ENCODE data around the gene SFT2D1. TPM values are rescaled to one million over a fixed set of nuclear protein-coding genes. Genes with fewer than 3 reads are reported as not detected.

SFT2D1 gene
- total RNA-seq, 1 experiment from 2014 or later, result 40.2 TPM

DNA sequence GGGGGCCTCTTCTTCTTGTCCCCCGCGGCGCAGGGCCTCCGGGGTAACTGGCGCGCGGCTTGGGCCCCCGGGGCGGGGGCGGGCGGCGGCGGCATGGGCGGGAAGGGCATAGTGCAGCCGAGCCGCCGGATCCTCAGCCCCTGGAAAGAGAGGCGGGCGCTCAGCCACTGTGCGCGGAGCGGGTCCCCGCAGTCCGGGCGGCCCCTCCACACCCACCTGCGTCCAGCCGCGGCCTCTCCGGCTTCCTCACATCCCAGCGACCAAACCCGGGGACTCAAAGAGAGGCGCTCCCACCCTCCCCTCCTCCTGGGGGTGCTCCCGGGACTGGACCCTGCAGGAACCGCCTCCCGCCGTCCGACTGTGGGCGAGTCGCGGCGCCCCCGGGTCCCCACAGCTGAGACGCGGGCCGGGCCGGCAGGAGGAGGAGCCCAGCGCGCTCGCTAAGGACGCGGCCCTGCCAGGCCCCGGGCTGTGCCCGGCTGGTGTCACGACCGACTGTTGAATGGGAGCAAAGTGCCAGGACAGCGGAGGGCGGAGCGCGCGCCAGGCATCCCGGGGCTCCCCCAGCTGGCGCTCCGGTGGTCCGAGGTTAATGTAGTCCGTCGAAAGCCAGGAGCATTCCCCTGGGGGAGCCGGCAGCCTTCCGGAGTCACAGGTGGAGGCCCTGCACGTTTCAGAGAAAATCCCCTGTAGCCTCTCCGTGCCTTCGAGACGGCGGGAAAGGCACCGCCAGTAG is 34.1 kb downstream of the SFT2D1 start, which contains the start of gene PRR18:
Gene PRR18 (minus strand): TSS at position 360 of the 736 bp plus-strand sequence. CDS start 250 bp downstream, at position 110.
- no peak within 1 kb of the TSS for H2BK12ac ChIP-seq (ENCODE audit: insufficient read length, low read depth, low read length)
- H2BK20ac ChIP-seq (ENCODE audit: low read depth, low read length, poor library complexity, severe bottlenecking), result no peak within 1 kb of the TSS
- no peak within 1 kb of the TSS for H2BK120ac ChIP-seq (ENCODE audit: low read depth, low read length, poor library complexity, severe bottlenecking)
- peak within 1 kb of the TSS; percentile 88; the same call in 1 of the 2 replicates for H3K14ac ChIP-seq (ENCODE audit: insufficient read depth, low read length)
- H4K20me1 ChIP-seq (ENCODE audit: control insufficient read depth, insufficient read depth, insufficient read length), result no peaks in the 10 kb centered on the region
- H3K9ac ChIP-seq (ENCODE audit: extremely low read depth, insufficient read length, low read length), result no peak within 1 kb of the TSS
- H3T11ph ChIP-seq (ENCODE audit: low read length), result no peak within 1 kb of the TSS
- H4K8ac ChIP-seq (replicated peaks; ENCODE audit: insufficient read length, low read depth, low read length), result no peak within 1 kb of the TSS
- Mint-ChIP-seq H3K4me1 (peaks cover 4 to 7% of the 10 kb centered on the region in 2 experiments), H3K27ac (no peak within 1 kb of the TSS), H3K36me3 (ENCODE audit: insufficient read depth in 1 of 3, low read depth in 3 of 3) (no peaks in the 10 kb centered on the region; a peak in 1 of 7 replicates), H3K9me3 (peaks cover 0 to 3% of the 10 kb centered on the region in 2 experiments; a peak in 1 of 5 replicates), H3K4me3 (peak within 1 kb of the TSS; percentile 50 to 73), H3K27me3 (ENCODE audit: low read depth) (peaks cover 73% of the 10 kb centered on the region)
- H4K5ac ChIP-seq (ENCODE audit: insufficient read length, low read depth, low read length), result no peak within 1 kb of the TSS
- H3K79me1 ChIP-seq (ENCODE audit: insufficient read depth, low read depth, low read length, poor library complexity, severe bottlenecking), result no peaks in the 10 kb centered on the region
- no peak within 1 kb of the TSS for H2BK15ac ChIP-seq (ENCODE audit: low read depth, low read length)
- peaks cover 17% of the 10 kb centered on the region for H3K23me2 ChIP-seq (ENCODE audit: insufficient read length, low read depth, low read length, poor library complexity, severe bottlenecking)
- H2AFZ ChIP-seq (ENCODE audit: low read length), result no peak within 1 kb of the TSS
- TF ChIP-seq, protein P1, sequence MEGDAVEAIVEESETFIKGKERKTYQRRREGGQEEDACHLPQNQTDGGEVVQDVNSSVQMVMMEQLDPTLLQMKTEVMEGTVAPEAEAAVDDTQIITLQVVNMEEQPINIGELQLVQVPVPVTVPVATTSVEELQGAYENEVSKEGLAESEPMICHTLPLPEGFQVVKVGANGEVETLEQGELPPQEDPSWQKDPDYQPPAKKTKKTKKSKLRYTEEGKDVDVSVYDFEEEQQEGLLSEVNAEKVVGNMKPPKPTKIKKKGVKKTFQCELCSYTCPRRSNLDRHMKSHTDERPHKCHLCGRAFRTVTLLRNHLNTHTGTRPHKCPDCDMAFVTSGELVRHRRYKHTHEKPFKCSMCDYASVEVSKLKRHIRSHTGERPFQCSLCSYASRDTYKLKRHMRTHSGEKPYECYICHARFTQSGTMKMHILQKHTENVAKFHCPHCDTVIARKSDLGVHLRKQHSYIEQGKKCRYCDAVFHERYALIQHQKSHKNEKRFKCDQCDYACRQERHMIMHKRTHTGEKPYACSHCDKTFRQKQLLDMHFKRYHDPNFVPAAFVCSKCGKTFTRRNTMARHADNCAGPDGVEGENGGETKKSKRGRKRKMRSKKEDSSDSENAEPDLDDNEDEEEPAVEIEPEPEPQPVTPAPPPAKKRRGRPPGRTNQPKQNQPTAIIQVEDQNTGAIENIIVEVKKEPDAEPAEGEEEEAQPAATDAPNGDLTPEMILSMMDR (conservative IDR thresholded peaks at IDR 0.05), result no peak
- H3K18ac ChIP-seq (ENCODE audit: insufficient read length, low read depth, low read length), result no peak within 1 kb of the TSS
- H3K27me3 ChIP-seq (ENCODE audit: insufficient read depth, low read length), result peaks cover 29% of the 10 kb centered on the region; the same call in 1 of the 2 replicates
- H2AK5ac ChIP-seq (ENCODE audit: insufficient read length, low read length), result no peak within 1 kb of the TSS
- H3K79me2 ChIP-seq (ENCODE audit: insufficient read depth, low read length), result no peaks in the 10 kb centered on the region
- peak; percentile 51 for DNase-seq
- H4K91ac ChIP-seq (ENCODE audit: insufficient read length, low read depth, low read length), result no peak within 1 kb of the TSS
- peak within 1 kb of the TSS; percentile 75 for H3K4me2 ChIP-seq (ENCODE audit: insufficient read depth, insufficient read length, low read length)
- no peak within 1 kb of the TSS for H3K23ac ChIP-seq (ENCODE audit: insufficient read length, low read depth, low read length)
- no peak within 1 kb of the TSS for H3K4ac ChIP-seq (ENCODE audit: low read depth, low read length)
- H3K4me1 ChIP-seq (ENCODE audit: insufficient read depth, low read length), result no peaks in the 10 kb centered on the region; the same call in 1 of the 2 replicates
- H3K9me3 ChIP-seq (ENCODE audit: control insufficient read depth, low read depth, low read length), result no peaks in the 10 kb centered on the region
- no peak within 1 kb of the TSS for H2BK5ac ChIP-seq (ENCODE audit: insufficient read length, low read length)
- no peak within 1 kb of the TSS for H3K27ac ChIP-seq (ENCODE audit: insufficient read length, low read depth, low read length)
- no CpG with 5 or more reads among the region's 74 CpGs for WGBS (ENCODE audit: extremely low coverage, insufficient read length, low lambda C conversion rate)
- no peak within 1 kb of the TSS for H3K56ac ChIP-seq (ENCODE audit: insufficient read length, low read depth, low read length)
